Fibroblast of the conjunctiva (primary cell): ENCODE data around the gene PRR9.
"Not testable (repeated sequence)": the region's sequence is repeated elsewhere in the genome, so short reads cannot be mapped to it uniquely, and the experiment has no call there.

Experiments used
- DNase-seq: peaks from one replicate; pipeline ENCODE4 v3.0.0-alpha.2; 2010; ENCODE audit warnings: low read depth

Gene PRR9, protein sequence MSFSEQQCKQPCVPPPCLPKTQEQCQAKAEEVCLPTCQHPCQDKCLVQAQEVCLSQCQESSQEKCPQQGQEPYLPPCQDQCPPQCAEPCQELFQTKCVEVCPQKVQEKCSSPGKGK

DNA sequence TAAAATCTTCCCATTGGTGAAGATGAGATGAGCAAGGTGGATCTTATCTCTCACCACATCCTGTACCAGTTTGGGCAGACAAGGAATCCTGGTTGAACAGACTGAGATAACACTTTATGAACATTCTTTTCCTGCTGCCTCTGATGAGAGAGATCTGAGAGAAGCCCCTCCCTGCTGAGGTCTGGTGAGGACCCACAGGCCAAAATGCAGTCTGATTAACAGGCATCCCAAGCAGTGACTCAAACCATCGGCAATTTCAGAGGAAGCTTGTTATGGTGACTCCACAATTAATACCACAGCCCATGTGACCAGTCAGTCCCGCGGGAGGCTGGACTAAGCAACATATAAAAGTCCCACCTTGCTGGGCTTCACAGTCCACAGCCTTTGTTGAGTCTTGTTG is at the start of gene PRR9:
PRR9 (plus strand) TSS at position 373 of the 400 bp plus-strand sequence. CDS start 561 bp downstream, outside the sequence.
- no peak for DNase-seq

GRCh38 chr1:153168686-153169085 is 48.7 kb upstream of the PRR9 start:
- DNase-seq = no peak

GRCh38 chr1:153174624-153175023 is 42.8 kb upstream of the PRR9 start:
- no peak for DNase-seq

DNA sequence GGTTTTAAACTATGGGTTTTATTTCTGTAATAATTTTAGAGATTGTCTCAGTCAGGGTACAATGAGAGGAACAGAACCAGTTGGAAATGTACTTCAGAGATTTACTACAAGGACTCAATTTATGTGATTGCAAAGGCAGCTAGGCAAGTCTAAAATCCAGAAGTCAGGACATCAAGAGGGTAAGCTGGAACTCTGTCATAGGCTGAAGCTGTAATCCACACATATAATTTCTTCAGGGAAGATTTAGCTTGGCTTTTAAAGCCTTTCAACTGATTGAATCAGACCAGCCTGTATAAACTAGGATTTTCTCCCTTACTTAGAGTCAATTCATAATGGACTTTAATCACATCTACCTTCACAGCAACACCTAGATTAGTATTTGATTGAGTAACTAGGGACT is 38.5 kb upstream of the PRR9 start:
- DNase-seq = no peak

GRCh38 chr1:153180556-153180955 is 36.8 kb upstream of the PRR9 start:
- no peak for DNase-seq

DNA sequence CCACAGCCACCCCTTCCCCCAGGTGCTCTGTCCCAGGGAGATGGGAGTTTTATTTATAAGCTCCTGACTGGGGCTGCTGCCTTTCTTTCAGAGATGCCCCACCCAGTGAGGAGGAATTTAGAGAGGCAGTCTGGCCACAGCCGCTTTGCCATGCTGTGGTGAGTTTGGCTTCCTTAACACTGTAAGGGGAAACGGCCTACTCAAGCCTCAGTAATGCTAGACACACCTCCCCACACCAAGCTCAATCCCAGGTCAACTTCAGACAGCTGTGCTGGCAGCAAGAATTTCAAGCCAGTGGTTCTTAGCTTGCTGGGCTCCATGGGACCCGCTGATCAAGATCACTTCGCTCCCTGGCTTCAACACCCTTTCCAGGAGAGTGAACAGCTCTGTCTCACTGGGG is 29.1 kb upstream of the PRR9 start:
- DNase-seq = not testable (repeated sequence)

GRCh38 chr1:153190373-153190772 is 27.0 kb upstream of the PRR9 start:
- no peak for DNase-seq

DNA sequence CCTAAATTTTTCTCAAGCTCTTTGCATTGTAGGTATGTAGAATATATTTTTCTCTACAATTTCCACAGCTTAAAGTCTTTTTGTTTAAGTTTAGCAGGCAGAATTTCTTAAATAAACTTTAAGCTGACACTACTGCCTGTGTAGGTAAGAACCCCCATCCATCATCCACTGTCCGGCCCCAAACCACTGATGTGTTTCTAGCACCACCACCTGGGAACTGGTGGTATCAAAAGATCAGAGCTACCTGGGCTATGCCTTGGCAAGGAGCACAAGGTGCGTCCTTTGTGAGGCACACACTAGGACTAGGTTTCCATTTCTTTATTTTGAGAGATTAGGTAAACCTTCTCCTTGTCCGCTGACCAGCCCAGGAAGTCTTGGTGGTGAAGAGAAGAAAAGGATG is 24.7 kb upstream of the PRR9 start:
- no peak for DNase-seq

GRCh38 chr1:153194331-153195050 is 22.9 kb upstream of the PRR9 start:
- DNase-seq = no peak

DNA sequence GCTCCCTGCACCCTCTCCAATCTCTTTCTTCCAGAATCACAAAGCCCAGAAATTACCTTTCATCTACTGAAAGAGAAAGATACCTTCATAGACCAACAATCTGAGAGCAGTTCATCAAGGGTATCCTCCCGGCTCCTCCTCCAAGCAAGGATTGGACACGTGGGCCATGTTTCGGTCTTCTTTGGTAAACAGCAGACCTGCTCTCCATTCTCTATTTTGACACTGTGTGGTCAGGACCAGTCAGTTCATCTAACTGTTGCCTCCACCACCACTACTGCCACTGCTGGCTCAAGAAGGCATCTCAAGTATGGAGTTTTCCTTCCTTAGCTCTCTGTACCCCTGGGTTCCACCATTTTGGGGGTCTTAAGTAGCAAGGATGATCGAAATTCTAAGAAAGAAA is 22.2 kb upstream of the PRR9 start:
- DNase-seq = no peak

GRCh38 chr1:153202006-153202405 is 15.4 kb upstream of the PRR9 start:
- no peak for DNase-seq

DNA sequence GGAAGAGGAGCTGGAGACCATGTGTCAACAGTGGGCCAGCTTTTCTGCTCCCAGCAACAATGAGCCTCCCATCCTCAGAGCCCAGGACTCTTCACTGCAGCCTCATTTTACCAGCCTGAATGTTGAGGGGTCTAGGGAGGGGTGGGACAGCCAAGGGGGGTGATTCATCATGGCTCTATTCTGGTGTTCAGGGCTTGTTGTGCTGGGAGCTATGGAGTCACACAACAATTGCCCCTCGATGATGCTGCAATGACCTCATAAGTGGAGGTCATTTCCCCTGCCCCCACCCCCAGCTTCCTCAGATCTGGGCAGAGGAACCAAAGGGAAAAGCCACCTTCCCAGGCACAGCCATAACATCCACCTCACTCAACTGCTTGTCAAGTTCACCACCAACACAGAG is 14.3 kb upstream of the PRR9 start, which contains the start of gene LELP1:
LELP1 (plus strand) TSS at position 301 of the 400 bp plus-strand sequence. CDS start 1,278 bp downstream, outside the sequence.
- no peak for DNase-seq

- DNase-seq = no peak
These were observed 10.8 kb upstream of the PRR9 start for GRCh38 chr1:153206631-153207030.

- no peak for DNase-seq
These were observed 7.2 kb upstream of the PRR9 start for GRCh38 chr1:153210206-153210605.

- no peak for DNase-seq
These were observed 5.2 kb upstream of the PRR9 start for GRCh38 chr1:153212201-153212600.

DNA sequence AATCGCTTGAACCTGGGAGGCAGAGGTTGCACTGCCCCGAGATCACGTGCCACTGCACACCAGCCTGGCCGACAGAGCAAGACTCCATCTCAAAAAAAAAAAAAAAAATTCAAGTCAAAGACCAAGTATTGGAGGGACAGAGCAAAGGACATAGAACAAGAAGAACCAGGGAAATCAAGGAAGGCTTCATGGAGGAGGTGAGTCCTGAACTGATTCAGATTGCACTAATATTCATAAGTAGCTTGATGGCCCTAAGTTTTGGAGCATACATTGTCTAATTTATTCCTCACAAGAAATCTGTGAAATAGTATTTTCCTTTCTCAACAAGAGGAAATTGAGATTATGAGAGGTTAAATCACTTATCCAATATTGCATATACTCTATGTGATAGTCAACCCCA is 3.9 kb upstream of the PRR9 start:
- no peak for DNase-seq

DNA sequence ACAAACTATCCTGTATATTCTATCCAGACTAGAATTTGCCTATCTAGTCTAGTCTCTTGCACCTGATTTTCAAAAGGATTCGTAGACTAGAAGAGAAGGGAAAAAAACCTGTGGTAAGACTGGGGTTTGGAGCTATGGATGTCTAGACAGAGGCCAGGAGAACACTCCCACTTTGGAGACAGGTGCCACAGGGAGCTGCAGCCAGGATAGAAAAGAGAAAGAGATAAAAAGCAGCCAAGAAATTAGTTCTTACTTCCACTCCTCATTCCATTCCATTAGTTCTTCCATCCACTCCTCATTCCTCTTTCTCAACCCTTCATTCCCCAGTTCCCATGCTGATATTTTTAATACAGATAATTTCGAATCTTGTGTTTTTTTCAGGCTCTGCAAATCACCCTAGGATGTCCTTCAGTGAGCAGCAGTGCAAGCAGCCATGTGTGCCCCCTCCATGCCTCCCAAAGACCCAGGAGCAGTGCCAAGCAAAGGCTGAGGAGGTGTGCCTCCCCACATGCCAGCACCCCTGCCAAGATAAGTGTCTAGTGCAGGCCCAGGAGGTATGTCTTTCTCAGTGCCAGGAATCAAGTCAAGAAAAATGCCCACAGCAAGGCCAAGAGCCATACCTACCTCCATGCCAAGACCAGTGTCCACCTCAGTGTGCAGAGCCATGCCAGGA is 496 bp downstream of the PRR9 start:
- no peak for DNase-seq

DNA sequence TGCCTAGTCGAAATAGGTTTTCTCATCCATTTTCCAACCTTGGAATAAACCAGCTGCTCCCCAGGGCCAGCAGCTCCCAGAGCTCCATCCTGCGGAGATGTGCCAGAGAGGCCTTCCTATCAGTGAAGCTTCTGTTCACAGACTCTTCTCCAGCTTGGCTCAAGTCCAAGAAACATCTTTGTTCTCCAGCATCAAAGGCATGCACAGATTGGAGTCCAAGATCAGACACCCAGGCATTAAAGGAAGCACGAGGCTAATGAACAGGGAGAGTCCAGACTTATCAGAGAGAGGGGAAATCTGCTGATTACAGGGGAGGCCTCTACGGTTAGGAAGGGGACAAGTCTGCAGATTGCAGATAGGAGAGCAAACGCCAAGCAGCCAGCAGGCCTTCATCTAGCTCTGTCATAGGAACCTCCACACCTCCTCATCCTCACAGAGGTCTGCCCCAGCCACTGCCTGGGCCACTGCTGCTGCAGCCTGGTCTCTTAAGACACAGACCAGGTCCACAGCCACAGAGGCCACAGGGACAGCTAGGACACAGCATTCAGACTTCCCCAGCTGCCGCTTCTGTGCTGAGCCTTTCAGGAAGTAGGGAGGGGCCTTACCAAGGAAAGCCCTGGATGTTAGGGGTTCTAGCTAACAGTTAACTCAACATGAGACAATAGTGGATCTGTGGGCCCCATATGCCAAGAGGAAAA is 3.4 kb downstream of the PRR9 start:
- no peak for DNase-seq

- DNase-seq = peak; percentile 13
These were observed 5.9 kb downstream of the PRR9 start for GRCh38 chr1:153223040-153223891.

DNA sequence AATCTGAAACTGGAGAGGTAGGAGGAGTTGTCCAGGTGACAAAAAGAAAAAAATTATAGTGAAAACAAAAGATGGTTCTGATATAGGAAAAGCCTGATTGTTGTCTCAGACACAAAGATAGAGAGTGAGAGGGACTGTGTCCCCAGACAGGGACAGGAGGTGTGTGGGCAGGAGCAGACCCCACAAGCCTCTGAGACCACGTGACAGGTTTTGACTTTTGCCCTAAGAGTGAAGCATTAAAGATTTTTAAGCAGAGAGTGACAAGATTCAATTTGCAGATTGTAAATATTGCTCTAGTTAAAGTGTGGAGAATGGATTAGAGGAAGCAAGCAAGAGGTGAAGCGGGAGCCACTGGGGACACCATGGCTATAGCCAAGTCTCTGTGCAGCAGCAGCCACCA is 10.4 kb downstream of the PRR9 start:
- DNase-seq = no peak

DNA sequence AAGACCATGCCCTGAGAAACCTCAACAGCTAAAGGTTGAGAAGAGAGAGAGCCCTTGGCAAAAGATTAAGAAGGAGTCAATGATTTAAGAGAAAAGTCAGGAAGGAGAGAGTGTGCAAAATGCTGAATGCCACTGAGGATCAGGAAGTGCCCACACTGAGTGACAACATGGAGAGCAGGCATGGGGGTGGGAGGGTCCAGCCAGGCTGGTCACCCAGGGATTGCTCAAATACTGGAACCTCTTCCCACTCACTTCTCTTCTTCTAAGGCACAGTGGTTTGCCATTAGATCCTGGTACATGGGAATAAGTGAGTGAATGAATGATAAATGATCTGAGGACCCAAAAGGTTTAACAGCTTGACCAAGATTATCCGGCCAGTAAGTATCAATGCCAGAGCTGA is 11.1 kb downstream of the PRR9 start:
- no peak for DNase-seq
